22Rv1 (cell line): ENCODE data around the gene TEN1.

Experiments used
- H3K27ac ChIP-seq: fragments of 450-650 bp; 2 replicates; pipeline ENCODE4 v1.5.1; 2017
- ZFX ChIP-seq: fragments of 450-650 bp; IDR thresholded peaks from 2 replicates; pipeline ENCODE4 v1.6.1; 2017; ENCODE audit warnings: antibody characterized with exemption, borderline replicate concordance
- TF ChIP-seq, protein P1 (sequence below): fragments of 450-650 bp; IDR thresholded peaks from 2 replicates; pipeline ENCODE4 v1.5.1; 2017; ENCODE audit warnings: mild to moderate bottlenecking

The TEN1 gene

DNA sequence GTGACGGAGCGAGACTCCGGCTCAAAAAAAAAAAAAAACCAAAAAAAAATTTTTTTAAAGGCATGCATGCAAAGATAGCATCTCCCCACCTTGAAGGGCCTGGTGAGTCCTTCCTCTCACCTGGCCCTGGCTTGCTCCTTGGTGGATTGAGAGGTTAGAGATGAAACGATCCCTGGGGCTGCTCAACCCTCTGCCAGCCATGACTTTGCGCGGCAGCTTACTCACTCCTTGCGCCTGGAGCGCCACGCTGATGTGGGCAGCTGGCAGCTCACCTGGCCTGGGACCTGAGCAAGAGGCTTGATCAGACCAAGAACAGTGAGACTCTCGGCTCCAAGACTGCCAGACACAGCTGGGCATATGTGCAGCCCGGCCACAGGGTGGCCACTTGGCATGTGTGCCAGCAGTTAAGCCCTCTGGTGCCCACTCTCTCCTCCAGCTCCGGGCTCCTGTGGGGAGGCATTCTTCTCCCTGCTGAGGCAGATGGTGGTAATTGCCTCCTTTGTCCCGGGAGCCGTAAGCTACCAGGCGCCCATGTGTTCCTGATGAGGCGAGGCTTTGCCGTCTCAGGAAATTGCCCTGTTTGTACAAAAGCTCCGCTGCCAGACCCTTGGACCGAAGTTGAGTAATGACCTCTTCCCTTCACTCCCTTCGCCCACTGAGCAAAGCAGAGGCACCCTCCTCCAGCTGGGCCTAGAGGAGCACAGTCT, 53.2 kb downstream of the TEN1 start:
- no peak overlapping the region for H3K27ac ChIP-seq
- no peak for TF ChIP-seq ZFX
- TF ChIP-seq, protein P1, sequence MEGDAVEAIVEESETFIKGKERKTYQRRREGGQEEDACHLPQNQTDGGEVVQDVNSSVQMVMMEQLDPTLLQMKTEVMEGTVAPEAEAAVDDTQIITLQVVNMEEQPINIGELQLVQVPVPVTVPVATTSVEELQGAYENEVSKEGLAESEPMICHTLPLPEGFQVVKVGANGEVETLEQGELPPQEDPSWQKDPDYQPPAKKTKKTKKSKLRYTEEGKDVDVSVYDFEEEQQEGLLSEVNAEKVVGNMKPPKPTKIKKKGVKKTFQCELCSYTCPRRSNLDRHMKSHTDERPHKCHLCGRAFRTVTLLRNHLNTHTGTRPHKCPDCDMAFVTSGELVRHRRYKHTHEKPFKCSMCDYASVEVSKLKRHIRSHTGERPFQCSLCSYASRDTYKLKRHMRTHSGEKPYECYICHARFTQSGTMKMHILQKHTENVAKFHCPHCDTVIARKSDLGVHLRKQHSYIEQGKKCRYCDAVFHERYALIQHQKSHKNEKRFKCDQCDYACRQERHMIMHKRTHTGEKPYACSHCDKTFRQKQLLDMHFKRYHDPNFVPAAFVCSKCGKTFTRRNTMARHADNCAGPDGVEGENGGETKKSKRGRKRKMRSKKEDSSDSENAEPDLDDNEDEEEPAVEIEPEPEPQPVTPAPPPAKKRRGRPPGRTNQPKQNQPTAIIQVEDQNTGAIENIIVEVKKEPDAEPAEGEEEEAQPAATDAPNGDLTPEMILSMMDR, result no peak

DNA sequence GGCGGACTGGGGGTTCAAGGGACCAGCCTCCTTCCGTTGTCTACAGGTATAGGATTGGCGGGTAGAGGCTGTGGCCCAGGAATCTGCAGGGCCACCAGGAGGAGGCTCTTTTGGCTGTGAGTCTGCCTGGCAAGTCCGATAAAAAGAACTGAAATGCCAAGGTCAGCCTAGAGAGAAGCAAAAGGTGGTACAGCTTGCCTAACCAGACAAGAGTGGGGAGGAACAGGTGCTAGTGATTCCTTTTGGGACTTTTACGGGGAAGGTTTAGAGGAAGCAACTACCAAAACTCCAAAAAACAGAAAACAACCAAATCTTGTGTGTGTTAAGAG, 53.7 kb downstream of the TEN1 start:
- no peak for TF ChIP-seq ZFX
- TF ChIP-seq, protein P1, result no peak
- H3K27ac ChIP-seq, result no peak overlapping the region

GRCh38 chr17:76033139-76033538, 54.1 kb downstream of the TEN1 start:
- TF ChIP-seq, protein P1, result no peak
- no peak for TF ChIP-seq ZFX
- H3K27ac ChIP-seq, result no peak overlapping the region

DNA sequence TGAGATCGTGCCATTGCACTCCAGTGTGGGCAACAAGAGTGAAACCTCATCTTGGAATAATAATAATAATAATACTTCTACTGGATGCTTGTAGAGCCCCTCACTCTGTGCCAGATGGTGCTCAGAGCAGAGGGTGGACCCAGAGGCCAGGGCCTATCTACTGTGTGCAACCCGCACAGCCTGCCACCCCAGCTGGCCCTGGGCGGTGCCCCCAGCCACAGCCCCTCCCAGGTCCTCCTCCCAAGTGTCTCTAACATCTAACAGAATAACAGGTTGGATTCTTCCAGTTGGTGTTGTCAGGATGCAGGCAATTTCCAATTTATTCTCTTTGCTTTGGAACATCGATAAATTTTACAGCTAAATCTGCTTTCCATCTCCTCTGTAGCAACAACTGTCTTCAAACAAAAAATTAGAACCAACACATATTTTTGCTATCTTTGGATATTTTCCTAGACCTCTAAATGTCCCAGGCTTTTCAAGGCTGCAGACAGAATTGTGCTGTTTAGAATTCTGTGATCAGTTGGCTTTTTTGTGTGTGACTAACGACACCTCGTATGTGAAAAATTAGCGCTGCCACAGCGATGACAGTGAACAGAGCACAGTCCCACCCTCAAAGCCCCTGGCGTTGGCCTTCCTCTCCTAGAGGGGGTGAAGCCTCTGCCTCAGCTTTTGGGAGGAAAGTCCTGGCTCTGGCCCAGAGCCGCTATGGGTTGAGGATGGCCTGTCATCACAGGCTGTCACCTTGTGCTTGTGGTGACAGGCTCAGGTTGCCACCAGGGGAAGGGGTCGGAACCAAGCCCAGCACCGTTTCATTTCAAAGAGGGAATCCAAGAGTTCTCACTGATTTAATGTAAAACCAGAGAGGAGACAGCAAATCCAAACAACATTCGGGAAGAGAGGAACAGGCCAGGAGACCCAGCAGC, 55.6 kb downstream of the TEN1 start:
- no peak for TF ChIP-seq ZFX
- no peak overlapping the region for H3K27ac ChIP-seq

DNA sequence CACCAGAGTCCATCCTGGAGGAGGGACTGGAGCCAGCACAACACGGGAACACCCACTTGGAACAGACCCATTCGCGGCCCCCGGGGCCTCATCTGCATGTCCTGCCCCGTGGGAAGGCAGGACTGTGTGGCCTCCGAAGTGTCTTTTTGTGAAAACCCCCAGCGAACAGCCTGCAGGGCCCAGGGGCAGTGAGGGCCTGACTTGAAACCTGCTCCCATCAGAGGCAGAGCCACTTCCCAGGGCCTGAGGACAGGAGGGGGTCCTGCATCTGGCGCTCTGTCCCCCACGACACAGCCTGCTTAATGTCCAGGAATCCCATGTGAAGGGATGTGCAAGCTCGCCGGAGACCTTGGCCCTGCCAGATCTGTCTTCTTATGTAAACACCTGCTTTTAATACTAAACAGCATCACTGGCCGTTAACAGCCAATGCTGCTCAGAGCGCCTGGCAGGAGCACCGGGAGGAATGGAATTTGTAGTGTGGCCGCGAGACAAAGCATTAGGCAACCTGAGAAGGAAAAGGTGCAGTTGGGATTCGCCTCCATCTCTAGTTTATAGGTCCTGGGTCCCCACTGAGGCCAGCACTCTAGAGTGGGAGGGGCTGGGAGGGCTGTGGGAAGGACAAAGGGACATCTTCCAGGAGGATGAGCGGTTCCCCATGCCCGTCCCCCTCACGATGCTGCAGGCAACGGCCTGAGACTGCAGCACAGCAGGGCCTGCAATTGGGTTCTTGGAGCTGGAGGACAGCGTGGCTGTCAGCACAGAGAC, 57.6 kb downstream of the TEN1 start:
- no peak overlapping the region for H3K27ac ChIP-seq
- TF ChIP-seq ZFX, result no peak
- TF ChIP-seq, protein P1, result no peak

DNA sequence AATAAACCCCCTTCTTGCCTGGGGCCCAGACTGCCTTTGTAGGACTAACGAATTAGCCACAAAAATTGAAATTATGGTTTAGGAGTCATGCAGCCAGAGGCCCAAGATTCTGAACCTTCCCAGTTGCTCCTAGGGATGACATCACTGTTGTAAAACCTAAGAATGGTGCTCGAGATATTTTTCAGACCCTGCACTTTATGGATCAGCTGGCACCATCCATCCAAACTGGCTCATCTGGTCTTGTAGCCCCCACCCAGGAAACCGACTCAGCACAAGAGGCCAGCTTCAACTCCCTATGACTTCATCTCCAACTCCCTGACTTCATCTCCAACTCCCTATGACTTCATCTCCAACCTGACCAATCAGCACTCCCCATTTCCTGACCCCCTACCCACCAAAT, 59.0 kb downstream of the TEN1 start:
- H3K27ac ChIP-seq, result peak overlapping the region; percentile 18; the same call in 1 of the 2 replicates
- no peak for TF ChIP-seq ZFX
- TF ChIP-seq, protein P1, result no peak

DNA sequence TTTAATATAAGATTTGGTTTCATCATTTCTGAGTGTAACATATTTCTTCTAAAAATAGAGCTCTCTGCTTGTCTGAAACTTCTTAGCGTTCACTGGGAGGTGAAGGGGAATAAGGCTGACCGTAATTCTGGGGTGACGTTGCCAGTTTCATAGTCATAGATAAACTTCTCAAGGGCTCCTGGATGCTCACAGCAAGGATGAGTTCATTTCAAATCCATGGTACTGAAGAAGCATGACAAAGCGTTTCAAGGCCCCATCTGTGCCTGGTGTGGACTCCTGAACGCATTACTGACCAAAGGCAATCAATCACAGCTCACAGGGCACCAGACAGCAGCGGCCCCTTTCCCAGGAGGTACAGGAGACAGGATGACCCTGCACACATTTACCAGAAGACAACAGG, 60.1 kb downstream of the TEN1 start:
- TF ChIP-seq ZFX, result no peak
- TF ChIP-seq, protein P1, result no peak
- no peak overlapping the region for H3K27ac ChIP-seq
